ENCODE measurements around the gene RECK.
"Not testable (repeated sequence)": the region's sequence is repeated elsewhere in the genome, so short reads cannot be mapped to it uniquely, and the experiment has no call there.

RECK gene

GRCh38 chr9:36080519-36080918, 43.8 kb downstream of the RECK start:
- no peak for TF ChIP-seq CTCF (IDR thresholded peaks at IDR 0.05; ENCODE audit: insufficient read depth, low read depth, low read length, missing control alignments)
- no peak overlapping the region for H3K4me3 ChIP-seq (ENCODE audit: low read depth, low read length)
- no peak for DNase-seq (ENCODE audit: low read depth)

- TF ChIP-seq CTCF (IDR thresholded peaks at IDR 0.05; ENCODE audit: insufficient read depth, low read depth, low read length, missing control alignments), result no peak
- no peak overlapping the region for H3K4me3 ChIP-seq (ENCODE audit: low read depth, low read length)
- DNase-seq (ENCODE audit: low read depth), result no peak
Observed at GRCh38 chr9:36082931-36083330, 46.2 kb downstream of the RECK start.

GRCh38 chr9:36086442-36086841, 49.7 kb downstream of the RECK start:
- no peak for DNase-seq (ENCODE audit: low read depth)
- no peak for TF ChIP-seq CTCF (IDR thresholded peaks at IDR 0.05; ENCODE audit: insufficient read depth, low read depth, low read length, missing control alignments)
- no peak overlapping the region for H3K4me3 ChIP-seq (ENCODE audit: low read depth, low read length)

GRCh38 chr9:36087054-36087453, 50.3 kb downstream of the RECK start:
- not testable (repeated sequence) for DNase-seq (ENCODE audit: low read depth); H3K4me3 ChIP-seq (ENCODE audit: low read depth, low read length)

GRCh38 chr9:36088020-36088419, 51.3 kb downstream of the RECK start:
- no peak for TF ChIP-seq CTCF (IDR thresholded peaks at IDR 0.05; ENCODE audit: insufficient read depth, low read depth, low read length, missing control alignments)
- DNase-seq (ENCODE audit: low read depth), result no peak

GRCh38 chr9:36091026-36091953, 54.6 kb downstream of the RECK start:
- no peak for DNase-seq (ENCODE audit: low read depth)
- H3K4me3 ChIP-seq (ENCODE audit: low read depth, low read length), result no peak overlapping the region
- TF ChIP-seq CTCF (IDR thresholded peaks at IDR 0.05; ENCODE audit: insufficient read depth, low read depth, low read length, missing control alignments), result no peak

More at GRCh38 chr9:36088020-36088419, 51.3 kb downstream of the RECK start:
- no peak overlapping the region for H3K4me3 ChIP-seq (ENCODE audit: low read depth, low read length)

GRCh38 chr9:36092014-36092413, 55.3 kb downstream of the RECK start:
- no peak for TF ChIP-seq CTCF (IDR thresholded peaks at IDR 0.05; ENCODE audit: insufficient read depth, low read depth, low read length, missing control alignments)
- DNase-seq (ENCODE audit: low read depth), result no peak
- no peak overlapping the region for H3K4me3 ChIP-seq (ENCODE audit: low read depth, low read length)
